Subcutaneous abdominal adipose tissue (tissue), 5 donors: ENCODE data around the gene LIN7C.

ENCODE experiments used
- H3K27ac ChIP-seq: one replicate; pipeline ENCODE4 v1.7.0; 2013; ENCODE audit warnings: low read depth, mild to moderate bottlenecking, inconsistent platforms, low read length, moderate library complexity
- H3K27me3 ChIP-seq, 5 donors: one replicate each; pipeline ENCODE4 v1.7.0; 2013; ENCODE audit warnings: low read length in 5 of 5, inconsistent platforms in 1 of 5; ENCODE audit not compliant: control insufficient read depth in 5 of 5, insufficient read depth in 4 of 5
- H3K36me3 ChIP-seq, 5 donors: one replicate each; pipeline ENCODE4 v1.7.0; 2013; ENCODE audit warnings: low read length in 5 of 5; ENCODE audit not compliant: control insufficient read depth in 5 of 5, insufficient read depth in 5 of 5
- H3K4me1 ChIP-seq, 5 donors: one replicate each; pipeline ENCODE4 v1.7.0; 2013; ENCODE audit warnings: low read length in 5 of 5, mild to moderate bottlenecking in 3 of 5, moderate library complexity in 1 of 5; ENCODE audit not compliant: control insufficient read depth in 5 of 5, insufficient read depth in 5 of 5
- H3K4me3 ChIP-seq, 5 donors: one replicate each; pipeline ENCODE4 v1.7.0; 2013; ENCODE audit warnings: low read length in 5 of 5, low read depth in 1 of 5
- H3K9ac ChIP-seq, 5 donors: one replicate each; pipeline ENCODE4 v1.7.0; 2013; ENCODE audit warnings: low read length in 5 of 5, mild to moderate bottlenecking in 4 of 5, moderate library complexity in 3 of 5
- H3K9me3 ChIP-seq, 5 donors: one replicate each; pipeline ENCODE4 v1.7.0; 2013; ENCODE audit warnings: low read length in 5 of 5; ENCODE audit not compliant: control insufficient read depth in 5 of 5
- donor health status: healthy.
- donor health status: healthy.
- donor health status: healthy.
- donor health status: healthy.
- donor health status: healthy.

Gene LIN7C

DNA sequence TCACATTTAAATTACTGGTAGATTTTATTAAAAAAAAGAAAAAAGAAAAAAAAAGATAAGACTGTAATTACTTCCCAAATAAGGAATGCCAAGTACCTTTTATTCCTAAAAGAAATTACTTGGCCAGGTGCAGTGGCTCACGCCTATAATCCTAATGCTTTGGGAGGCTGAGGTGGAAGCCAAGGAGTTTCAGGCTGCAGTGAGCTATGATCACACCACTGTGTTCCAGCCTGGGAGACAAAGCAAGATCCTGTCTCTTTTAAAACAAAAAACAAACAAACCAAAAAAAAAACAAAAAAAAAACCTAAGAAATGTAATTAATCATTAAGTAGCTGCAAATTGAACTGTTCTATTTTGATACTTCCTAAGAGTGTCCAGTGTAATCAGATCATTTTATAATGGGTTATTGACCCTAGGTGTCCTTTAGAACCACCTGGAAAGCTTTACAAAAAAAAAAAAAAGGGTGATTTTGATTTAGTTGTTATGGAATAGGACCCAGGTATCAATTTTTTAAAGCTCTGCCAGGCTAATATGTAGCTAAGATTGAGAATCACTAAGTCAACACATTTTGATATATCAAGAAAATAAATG lies 10.8 kb downstream of the LIN7C start:
- Histone ChIP-seq H3K9ac (no peak overlapping the region), H3K27ac (peak overlapping the region; percentile 9), H3K4me1 (peaks cover 0 to 14% (median 4%) of the 10 kb centered on the region in 5 donors), H3K27me3 (no peaks in the 10 kb centered on the region), H3K36me3 (peaks cover 25 to 44% (median 33%) of the 10 kb centered on the region in 5 donors), H3K4me3 (no peak overlapping the region), H3K9me3 (no peaks in the 10 kb centered on the region)

- Histone ChIP-seq H3K36me3 (peaks cover 13 to 33% (median 22%) of the 10 kb centered on the region in 5 donors), H3K9me3 (no peaks in the 10 kb centered on the region), H3K9ac (no peak overlapping the region)
Measured at GRCh38 chr11:27489092-27489491, 17.5 kb downstream of the LIN7C start.

GRCh38 chr11:27487706-27488105 lies 18.9 kb downstream of the LIN7C start:
- no peaks in the 10 kb centered on the region for H3K9me3 ChIP-seq
- H3K27ac ChIP-seq, result no peak overlapping the region
- H3K36me3 ChIP-seq, result peaks cover 12 to 30% (median 19%) of the 10 kb centered on the region in 5 donors
- H3K9ac ChIP-seq, result no peak overlapping the region
- H3K4me1 ChIP-seq, result no peaks in the 10 kb centered on the region
- H3K4me3 ChIP-seq, result no peak overlapping the region
- H3K27me3 ChIP-seq, result no peaks in the 10 kb centered on the region

More at GRCh38 chr11:27489092-27489491, 17.5 kb downstream of the LIN7C start:
- Histone ChIP-seq H3K27me3 (no peaks in the 10 kb centered on the region), H3K27ac (no peak overlapping the region), H3K4me1 (no peaks in the 10 kb centered on the region), H3K4me3 (no peak overlapping the region)

- H3K27ac ChIP-seq, result no peak overlapping the region
- H3K36me3 ChIP-seq, result peaks cover 3 to 15% (median 8%) of the 10 kb centered on the region in 5 donors
- no peaks in the 10 kb centered on the region for H3K27me3 ChIP-seq
- no peaks in the 10 kb centered on the region for H3K9me3 ChIP-seq
- H3K4me1 ChIP-seq, result peaks cover 0 to 2% (median 0%) of the 10 kb centered on the region in 5 donors
- H3K9ac ChIP-seq, result no peak overlapping the region
- H3K4me3 ChIP-seq, result no peak overlapping the region
Measured at GRCh38 chr11:27485930-27486773, 20.4 kb downstream of the LIN7C start.

- H3K4me1 ChIP-seq, result peaks cover 0 to 8% (median 0%) of the 10 kb centered on the region in 5 donors
- H3K27me3 ChIP-seq, result no peaks in the 10 kb centered on the region
- H3K27ac ChIP-seq, result no peak overlapping the region
- no peaks in the 10 kb centered on the region for H3K9me3 ChIP-seq
- no peak overlapping the region for H3K4me3 ChIP-seq
- no peak overlapping the region for H3K9ac ChIP-seq
- no peaks in the 10 kb centered on the region for H3K36me3 ChIP-seq
Measured at GRCh38 chr11:27482793-27483192, 23.8 kb downstream of the LIN7C start.

DNA sequence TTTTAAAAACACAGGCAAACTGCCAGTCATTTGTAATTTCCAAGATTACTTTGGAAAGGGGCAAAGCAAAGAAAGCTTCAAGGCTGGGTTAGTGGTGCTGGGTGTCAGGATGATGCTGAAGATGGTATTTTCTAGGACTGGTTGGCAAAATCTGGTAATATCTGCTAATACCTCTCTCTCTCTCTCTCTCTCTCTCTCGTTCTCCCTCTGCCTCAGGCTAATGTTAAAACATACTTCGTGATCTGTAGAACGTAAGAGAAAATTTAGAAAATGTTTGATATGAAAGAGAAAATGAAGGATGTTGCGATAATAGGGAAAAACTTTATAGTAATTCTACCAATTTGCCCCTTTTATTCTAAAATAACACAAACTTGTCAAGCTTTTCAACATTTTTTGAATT lies 24.6 kb downstream of the LIN7C start:
- H3K9me3 ChIP-seq, result no peaks in the 10 kb centered on the region
- no peaks in the 10 kb centered on the region for H3K27me3 ChIP-seq
- H3K4me1 ChIP-seq, result peaks cover 0 to 8% (median 0%) of the 10 kb centered on the region in 5 donors
- H3K9ac ChIP-seq, result no peak overlapping the region
- no peaks in the 10 kb centered on the region for H3K36me3 ChIP-seq
- peak overlapping the region; percentile 8 for H3K27ac ChIP-seq
- H3K4me3 ChIP-seq, result no peak overlapping the region

GRCh38 chr11:27477831-27478230 lies 28.7 kb downstream of the LIN7C start:
- no peak overlapping the region for H3K4me3 ChIP-seq
- H3K36me3 ChIP-seq, result no peaks in the 10 kb centered on the region
- no peaks in the 10 kb centered on the region for H3K27me3 ChIP-seq
- peaks cover 0 to 14% (median 7%) of the 10 kb centered on the region in 5 donors for H3K4me1 ChIP-seq
- H3K27ac ChIP-seq, result no peak overlapping the region
- H3K9ac ChIP-seq, result no peak overlapping the region
- no peaks in the 10 kb centered on the region for H3K9me3 ChIP-seq

DNA sequence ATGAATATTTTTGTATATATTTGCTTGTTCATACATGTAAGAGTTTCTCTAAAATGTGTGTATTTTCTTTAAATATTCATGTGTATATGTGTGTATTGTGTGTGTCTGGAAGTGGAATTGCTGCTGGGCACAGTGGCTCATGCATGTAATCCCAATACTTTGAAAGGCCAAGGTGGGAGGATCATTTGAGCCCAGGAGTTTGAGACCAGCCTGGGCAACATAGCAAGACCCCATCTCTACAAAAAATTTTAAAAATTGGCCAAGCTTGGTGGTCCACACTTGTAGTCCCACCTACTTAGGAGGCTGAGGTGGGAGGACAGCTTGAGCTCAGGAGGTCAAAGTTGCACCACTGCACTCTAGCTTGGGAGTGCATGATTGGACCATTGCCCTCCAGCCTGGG lies 29.3 kb downstream of the LIN7C start:
- Histone ChIP-seq H3K4me1 (peaks cover 0 to 14% (median 7%) of the 10 kb centered on the region in 5 donors), H3K9ac (no peak overlapping the region), H3K4me3 (no peak overlapping the region), H3K36me3 (no peaks in the 10 kb centered on the region), H3K27me3 (no peaks in the 10 kb centered on the region), H3K27ac (no peak overlapping the region), H3K9me3 (no peaks in the 10 kb centered on the region)

GRCh38 chr11:27475622-27476021 lies 30.9 kb downstream of the LIN7C start:
- H3K4me1 ChIP-seq, result peaks cover 0 to 24% (median 15%) of the 10 kb centered on the region in 5 donors
- no peak overlapping the region for H3K4me3 ChIP-seq
- H3K27me3 ChIP-seq, result no peaks in the 10 kb centered on the region
- no peak overlapping the region for H3K9ac ChIP-seq
- no peaks in the 10 kb centered on the region for H3K36me3 ChIP-seq
- H3K27ac ChIP-seq, result no peak overlapping the region
- H3K9me3 ChIP-seq, result no peaks in the 10 kb centered on the region

DNA sequence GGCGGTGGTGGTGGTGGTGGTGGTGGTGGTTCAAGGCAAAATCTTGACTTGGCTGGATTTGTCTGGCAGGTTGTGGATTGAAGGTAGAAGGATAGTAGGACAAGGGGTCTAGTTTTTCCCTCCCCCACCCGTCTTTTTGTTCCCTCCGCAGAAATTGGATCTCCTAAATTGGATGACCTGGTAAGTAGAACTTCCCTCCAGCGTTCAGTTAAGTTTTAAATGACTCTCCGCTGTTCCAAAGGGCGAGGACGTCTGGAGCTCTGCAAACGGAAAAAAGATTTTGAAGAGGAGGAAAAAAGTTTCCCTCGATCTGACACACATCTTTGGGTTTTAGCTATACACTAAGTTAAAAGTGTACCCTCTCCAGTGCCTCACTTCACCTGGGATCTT lies 33.6 kb downstream of the LIN7C start:
- no peaks in the 10 kb centered on the region for H3K9me3 ChIP-seq
- no peaks in the 10 kb centered on the region for H3K27me3 ChIP-seq
- peak overlapping the region; percentile 3 to 89 (median 79) for H3K4me3 ChIP-seq
- H3K27ac ChIP-seq, result peak overlapping the region; percentile 61
- no peaks in the 10 kb centered on the region for H3K36me3 ChIP-seq
- peaks cover 0 to 45% (median 39%) of the 10 kb centered on the region in 5 donors for H3K4me1 ChIP-seq
- peak overlapping the region in 1 of 5 donors; percentile 41 for H3K9ac ChIP-seq
